ENCODE results near the gene CREBBP.

DNA sequence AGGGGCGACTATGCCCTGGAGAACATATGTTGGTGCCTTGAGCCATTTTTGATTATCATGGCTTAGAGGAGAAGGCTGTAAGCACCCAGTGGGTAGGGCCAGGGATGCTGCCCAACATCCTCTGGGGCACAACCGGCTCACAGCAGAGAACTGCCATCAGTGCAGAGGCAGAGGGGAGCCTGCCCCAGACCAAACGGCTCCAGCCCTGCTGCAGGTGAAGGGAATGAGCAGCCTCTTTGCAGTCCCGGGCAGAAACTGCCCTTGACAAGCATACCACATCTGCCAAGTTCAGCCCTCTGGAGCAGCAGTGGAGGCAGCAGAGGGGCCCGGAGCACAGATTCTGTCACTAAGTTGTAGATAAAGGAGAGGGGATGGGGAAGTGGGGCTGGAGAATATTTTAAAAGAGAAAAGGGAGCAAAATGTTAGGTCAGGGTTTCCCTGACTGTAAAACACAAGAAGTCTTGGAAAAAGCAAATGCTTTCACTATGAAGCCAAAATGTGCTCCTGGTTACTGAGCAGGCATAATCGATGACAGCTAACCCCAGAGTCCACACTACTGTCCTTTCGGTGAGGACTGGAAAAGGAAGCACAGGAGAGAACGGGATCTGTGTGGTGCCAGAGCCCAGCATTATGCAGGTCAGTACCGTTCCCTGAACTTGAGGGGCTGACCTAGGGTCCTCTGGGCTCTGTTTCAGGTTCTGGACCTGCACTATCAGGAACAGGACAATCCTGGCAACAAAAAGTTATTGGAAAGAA lies 72.0 kb downstream of the CREBBP start:
- TF ChIP-seq POLR2A (IDR thresholded peaks at IDR 0.05; ENCODE audit: low read length) (no peak), GATA1 (IDR thresholded peaks at IDR 0.05; ENCODE audit: low read depth, low read length) (no peak)

Measured in erythroblast (primary cell).